Ecto neural progenitor cell (in vitro differentiated cells): ENCODE measurements around the gene SPSB3.
A peak's percentile ranks its signal among the peaks of the same experiment; 100 is the strongest.

Source experiments
- DNase-seq: peaks from one replicate; pipeline ENCODE4 v3.0.0-alpha.2; 2018; ENCODE audit warnings: low spot score

SPSB3 gene

GRCh38 chr16:1775006-1775845, 7.1 kb downstream of the SPSB3 start:
- no peak for DNase-seq

DNA sequence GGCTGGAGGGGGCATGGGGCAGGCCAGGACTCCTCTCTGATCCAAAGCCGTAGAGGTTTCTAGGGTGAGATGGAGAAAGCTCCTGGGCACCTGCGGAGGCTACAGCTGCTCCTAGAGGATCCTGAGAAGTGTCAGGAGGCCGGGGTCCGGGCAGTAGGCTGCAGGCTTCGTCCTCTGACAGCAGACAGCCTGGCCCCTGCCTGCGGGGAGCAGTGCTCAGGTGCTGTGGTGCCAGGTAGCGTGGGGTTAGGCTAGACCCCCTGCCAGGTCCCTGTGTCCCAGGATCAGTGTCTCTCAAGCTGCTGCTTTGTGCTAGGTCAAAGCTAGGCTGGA, 8.0 kb downstream of the SPSB3 start:
- DNase-seq = no peak

GRCh38 chr16:1773703-1774447, 8.5 kb downstream of the SPSB3 start:
- DNase-seq = no peak

DNA sequence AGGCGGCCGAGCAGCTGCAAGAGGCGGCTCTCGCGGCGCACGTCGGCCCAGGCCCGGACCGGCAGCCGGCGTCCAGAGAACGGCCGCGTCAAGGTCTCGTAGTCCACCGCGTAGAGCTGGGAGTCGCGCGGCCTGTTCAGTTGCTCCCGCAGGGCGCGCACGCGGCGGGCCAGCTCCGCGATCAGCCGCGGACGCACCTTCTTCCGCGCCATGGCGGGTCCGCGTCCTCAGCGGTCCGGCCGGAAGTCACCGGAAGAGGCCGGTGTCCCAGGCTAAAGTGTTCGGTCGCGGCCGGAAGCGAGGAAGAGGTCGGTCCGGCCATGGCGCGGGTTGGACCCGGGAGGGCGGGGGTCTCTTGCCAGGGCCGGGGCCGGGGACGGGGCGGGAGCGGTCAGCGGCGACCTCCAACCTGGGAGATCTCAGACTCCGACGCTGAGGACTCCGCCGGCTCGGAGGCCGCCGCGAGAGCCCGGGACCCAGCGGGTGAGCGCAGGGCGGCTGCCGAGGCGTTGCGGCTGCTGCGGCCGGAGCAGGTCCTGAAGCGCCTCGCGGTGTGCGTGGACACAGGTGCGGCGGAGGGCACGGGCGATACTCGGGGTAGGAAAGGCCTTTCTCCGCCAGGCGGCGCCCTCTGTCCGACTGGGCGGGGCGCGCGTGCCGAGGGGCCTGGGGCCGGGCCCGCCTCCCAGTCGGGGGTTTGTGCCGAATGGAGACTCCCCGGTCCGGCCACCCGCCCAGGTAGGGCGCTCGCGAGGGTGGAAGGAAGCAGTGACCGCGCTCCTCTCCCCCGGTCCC, 9.3 kb downstream of the SPSB3 start, which contains the start of gene MRPS34:
TSS of gene MRPS34 (minus strand) at position 227 of the 795 bp plus-strand sequence. CDS start at position 212, 15 bp downstream.
- DNase-seq = peak; percentile 93

DNA sequence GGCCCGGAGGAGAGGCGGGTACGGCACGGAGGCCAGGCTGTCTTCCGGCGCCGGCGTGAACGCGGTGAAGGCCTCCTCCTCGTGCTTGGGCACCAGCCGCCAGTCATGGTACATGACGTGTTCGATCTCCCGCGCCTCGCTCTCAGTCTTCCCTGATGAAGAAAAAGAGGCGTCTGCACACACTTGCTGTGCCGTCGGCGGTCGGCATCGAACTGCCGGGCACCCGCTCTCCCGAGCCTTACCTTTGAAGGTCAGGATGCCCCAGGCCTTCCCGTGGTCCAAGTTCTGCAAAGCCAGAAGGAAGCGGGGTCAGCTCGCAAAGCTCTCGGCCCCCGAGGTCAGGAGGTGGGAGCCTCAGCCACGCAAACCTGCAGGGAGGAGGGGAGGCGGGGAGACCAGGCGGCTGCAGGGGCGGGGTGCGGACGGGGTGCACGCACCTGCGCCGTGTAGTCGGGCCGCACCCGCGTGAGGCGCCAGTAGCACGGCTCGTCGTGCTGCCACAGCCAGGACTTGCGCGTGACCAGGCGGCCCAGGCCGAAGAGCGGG, 9.9 kb downstream of the SPSB3 start, which contains the start of gene EME2:
TSS of gene EME2 (plus strand) at position 449 of the 546 bp plus-strand sequence. CDS start 418 bp downstream, outside the sequence.
- no peak for DNase-seq

GRCh38 chr16:1771864-1772361, 10.5 kb downstream of the SPSB3 start:
- no peak for DNase-seq

DNA sequence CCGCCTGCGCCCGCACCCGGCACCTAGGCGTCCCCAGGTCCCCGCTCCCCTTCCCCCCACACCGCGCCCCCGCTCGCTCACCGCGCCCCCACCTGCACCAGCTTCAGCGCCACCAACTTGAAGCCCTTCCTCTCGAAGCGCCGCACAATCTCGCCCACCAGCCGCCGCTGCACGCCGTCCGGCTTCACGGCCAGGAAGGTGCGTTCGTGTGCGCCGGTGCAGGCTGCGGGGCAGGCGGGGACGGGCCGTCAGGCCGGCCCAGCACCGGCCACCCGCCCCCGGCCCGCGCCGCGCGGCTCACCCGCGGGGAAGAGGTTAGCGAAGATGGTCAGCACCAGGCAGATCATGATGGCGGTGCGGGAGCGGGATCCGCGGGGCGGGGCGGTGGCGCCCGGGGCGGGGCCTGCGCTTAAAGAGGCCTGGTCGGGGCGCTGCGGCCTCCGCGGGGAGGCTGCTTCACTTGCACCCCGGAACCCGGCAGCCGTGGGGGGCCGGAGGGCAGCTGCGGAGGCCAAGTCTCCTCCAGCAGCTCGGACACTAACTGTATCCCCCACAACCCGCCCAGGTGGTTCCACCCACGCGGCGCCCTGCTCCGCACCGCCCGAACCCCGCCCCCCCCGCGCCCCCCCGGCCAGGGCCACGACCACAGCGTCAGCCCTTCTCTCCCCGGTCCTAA, 11.0 kb downstream of the SPSB3 start, which contains the start of gene NME3:
TSS of gene NME3 (minus strand) at position 356 of the 676 bp plus-strand sequence. CDS start at position 347, 9 bp downstream.
- DNase-seq = peak; percentile 81

- DNase-seq = no peak
Measured at GRCh38 chr16:1770328-1771187, 11.8 kb downstream of the SPSB3 start.

GRCh38 chr16:1769402-1770300, 12.7 kb downstream of the SPSB3 start:
- DNase-seq = no peak

DNA sequence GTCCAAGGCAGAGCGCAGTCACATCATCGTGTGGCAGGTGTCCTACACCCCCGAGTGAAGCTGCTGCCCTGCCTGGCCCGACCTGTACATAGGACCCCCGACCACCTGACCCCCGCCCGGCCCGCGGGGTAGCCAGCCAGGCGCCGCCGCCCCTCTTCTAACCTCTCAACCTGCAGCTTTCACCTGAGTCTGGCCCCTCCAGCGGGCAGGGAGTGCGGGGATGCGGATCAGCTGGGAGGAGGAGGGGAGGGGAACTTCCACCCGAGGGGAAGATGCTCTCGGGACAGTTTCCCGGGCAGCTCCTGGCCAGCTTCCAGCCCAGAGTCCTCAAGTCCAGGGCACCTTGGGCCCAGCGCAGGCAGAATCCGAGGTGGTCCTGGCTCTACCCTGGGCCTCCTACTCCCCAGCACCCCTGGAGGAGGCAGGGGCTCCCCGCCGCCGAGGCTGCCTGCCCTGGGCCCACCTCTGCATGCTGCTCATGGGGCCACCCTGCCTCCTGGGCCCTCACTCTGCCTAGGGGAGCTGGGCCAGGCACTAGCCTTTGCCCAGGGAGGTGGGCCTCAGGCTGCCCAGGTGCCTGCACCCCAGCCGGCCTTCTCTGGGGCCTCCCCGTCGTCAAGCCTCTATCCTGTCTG, 13.5 kb downstream of the SPSB3 start:
- DNase-seq = no peak

GRCh38 chr16:1768061-1768766, 14.2 kb downstream of the SPSB3 start:
- no peak for DNase-seq

DNA sequence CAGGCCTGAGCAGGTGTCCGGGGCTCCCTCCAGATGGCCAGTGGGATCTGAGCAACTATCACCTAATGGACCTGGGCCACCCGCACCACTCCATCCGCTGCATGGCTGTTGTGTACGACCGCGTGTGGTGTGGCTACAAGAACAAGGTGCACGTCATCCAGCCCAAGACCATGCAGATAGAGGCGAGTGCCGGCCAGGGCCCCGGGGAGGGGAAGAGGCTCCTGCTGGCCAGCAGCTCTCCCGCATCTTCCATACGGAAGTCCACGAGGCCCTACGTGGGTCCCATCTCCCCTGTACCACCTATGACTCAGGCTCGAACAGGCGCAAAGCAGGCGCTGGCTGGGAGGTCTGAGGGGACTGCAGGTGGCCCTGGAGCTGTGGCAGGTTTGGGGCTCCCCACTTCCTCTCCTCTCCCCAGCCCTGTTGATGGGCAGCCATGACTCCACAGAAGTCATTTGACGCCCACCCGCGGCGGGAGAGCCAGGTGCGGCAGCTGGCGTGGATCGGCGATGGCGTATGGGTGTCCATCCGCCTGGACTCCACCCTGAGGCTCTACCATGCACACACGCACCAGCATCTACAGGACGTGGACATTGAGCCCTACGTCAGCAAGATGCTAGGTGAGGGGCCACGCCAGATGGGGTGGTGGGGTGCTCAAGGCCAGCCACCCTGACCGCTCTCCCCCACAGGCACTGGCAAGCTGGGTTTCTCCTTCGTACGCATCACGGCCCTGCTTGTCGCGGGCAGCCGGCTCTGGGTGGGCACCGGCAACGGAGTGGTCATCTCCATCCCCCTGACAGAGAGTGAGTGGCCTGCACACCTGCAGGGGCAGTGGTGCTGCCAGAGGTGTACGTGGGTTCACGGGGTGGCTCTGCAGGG, 15.0 kb downstream of the SPSB3 start:
- no peak for DNase-seq

- DNase-seq = no peak
Measured at GRCh38 chr16:1766701-1767100, 15.7 kb downstream of the SPSB3 start.

DNA sequence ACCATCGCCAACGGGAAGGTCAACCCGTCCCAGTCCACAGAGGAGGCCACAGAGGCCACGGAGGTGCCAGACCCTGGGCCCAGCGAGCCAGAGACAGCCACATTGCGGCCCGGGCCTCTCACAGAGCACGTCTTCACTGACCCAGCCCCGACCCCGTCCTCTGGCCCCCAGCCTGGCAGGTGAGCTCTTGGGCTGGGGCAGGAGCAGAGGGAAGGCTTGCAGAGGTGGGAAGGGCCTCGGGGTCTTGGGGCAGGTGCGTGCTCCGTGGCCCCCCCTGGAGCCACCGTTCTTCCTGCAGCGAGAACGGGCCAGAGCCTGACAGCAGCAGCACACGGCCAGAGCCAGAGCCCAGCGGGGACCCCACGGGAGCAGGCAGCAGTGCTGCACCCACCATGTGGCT, 16.1 kb downstream of the SPSB3 start:
- no peak for DNase-seq

DNA sequence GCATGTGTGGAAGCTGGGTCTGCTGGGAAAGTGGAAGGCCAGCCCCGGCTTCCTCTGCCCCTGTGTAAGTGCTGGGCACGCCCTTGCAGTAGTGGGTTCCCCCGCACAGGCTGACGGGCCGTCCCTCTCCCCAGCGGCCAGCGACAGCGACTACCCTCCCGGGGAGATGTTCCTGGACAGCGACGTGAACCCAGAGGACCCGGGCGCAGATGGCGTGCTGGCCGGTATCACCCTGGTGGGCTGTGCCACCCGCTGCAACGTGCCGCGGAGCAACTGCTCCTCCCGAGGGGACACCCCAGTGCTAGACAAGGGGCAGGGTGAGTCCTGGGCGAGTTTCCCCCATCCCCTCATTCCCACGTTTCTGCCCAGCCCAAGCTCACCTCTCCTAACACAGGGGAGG, 16.5 kb downstream of the SPSB3 start:
- no peak for DNase-seq

DNA sequence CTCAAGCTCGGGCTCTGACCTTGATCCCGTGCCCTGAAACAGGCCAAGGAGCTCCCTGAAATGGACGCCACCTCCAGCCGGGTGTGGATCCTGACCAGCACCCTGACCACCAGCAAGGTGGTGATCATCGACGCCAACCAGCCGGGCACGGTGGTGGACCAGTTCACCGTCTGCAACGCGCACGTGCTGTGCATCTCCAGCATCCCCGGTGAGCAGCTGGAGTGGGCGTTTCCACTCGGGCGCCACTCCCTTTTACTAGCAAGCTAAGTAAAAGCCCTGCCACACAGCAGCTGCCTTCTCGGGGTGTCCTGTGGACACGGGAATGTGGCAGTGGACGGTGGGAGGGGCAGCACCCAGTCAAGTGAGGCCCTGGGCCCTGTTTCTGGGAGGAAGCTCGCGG, 17.4 kb downstream of the SPSB3 start:
- DNase-seq = no peak
